SK-N-SH (cell line): ENCODE data around the gene ABCB6. TPM values are rescaled to one million over a fixed set of nuclear protein-coding genes. Genes with fewer than 3 reads are reported as not detected.

Source experiments
- CTCF ChIA-PET: fragments of 300-600, 350-600 bp; formaldehyde crosslinking; extraction: SDS; loops from one replicate; lab custom pipeline; 2021; lab: Yijun Ruan, JAX
- POLR2A ChIA-PET: fragments of 350-600 bp; sonication (Branson Sonifier 250); formaldehyde crosslinking; extraction: SDS; loops from one replicate; lab custom pipeline; 2020; ENCODE audit warnings: antibody characterized with exemption, inconsistent platforms; lab: Yijun Ruan, JAX
- DNase-seq: peaks from one replicate; pipeline ENCODE4 v3.0.0; 2012
- H2AFZ ChIP-seq: fragments of 200-600 bp; sonication (generic); 2 replicates; pipeline ENCODE4 v1.8.1; 2016; ENCODE audit warnings: antibody characterized with exemption, mild to moderate bottlenecking, low read depth
- H3F3A ChIP-seq: fragments of 200-600 bp; sonication (generic); replicated peaks from 2 replicates; pipeline ENCODE3; 2016; ENCODE audit warnings: antibody characterized with exemption, mild to moderate bottlenecking; ENCODE audit not compliant: insufficient read depth
- H3K27ac ChIP-seq, 2 experiments: fragments of 200-500 bp in 1 of 2; fragments of 200-600 bp in 1 of 2; sonication (Bioruptor generic) in 1 of 2; sonication (generic), shearing (Covaris generic) in 1 of 2; 2 replicates each; pipeline versions ENCODE4 v1.5.1 to v1.6.1; 2014 to 2016; ENCODE audit warnings: low read depth in 2 of 2, inconsistent platforms in 1 of 2, low read length in 1 of 2, mild to moderate bottlenecking in 1 of 2, mixed read lengths in 1 of 2
- H3K27me3 ChIP-seq: fragments of 200-600 bp; sonication (generic), shearing (Covaris generic); 2 replicates; pipeline ENCODE4 v1.6.1; 2016; ENCODE audit warnings: mixed run types; ENCODE audit not compliant: insufficient read depth
- H3K36me3 ChIP-seq, 2 experiments: fragments of 200-500 bp in 1 of 2; fragments of 200-600 bp in 1 of 2; sonication (Bioruptor generic) in 1 of 2; sonication (generic) in 1 of 2; replicated peaks in 1 of 2; 2 replicates each; pipeline versions ENCODE3 to v1.5.1; 2014 to 2016; ENCODE audit warnings: low read length in 1 of 2, mild to moderate bottlenecking in 1 of 2; ENCODE audit not compliant: insufficient read depth in 2 of 2, control insufficient read depth in 1 of 2
- H3K4me1 ChIP-seq, 2 experiments: fragments of 200-500 bp in 1 of 2; fragments of 200-600 bp in 1 of 2; sonication (Bioruptor generic) in 1 of 2; sonication (generic), shearing (Covaris generic) in 1 of 2; 2 replicates each; pipeline versions ENCODE4 v1.5.1 to v1.6.1; 2014 to 2016; ENCODE audit warnings: low read depth in 1 of 2, low read length in 1 of 2, mixed run types in 1 of 2; ENCODE audit not compliant: insufficient read depth in 2 of 2, control insufficient read depth in 1 of 2
- H3K4me2 ChIP-seq: fragments of 200-600 bp; sonication (generic), shearing (Covaris generic); 2 replicates; pipeline ENCODE4 v1.6.1; 2017; ENCODE audit warnings: mixed run types
- H3K4me3 ChIP-seq, 2 experiments: fragments of 200-500 bp in 1 of 2; fragments of 200-600 bp in 1 of 2; sonication (Bioruptor generic) in 1 of 2; sonication (generic), shearing (Covaris generic) in 1 of 2; 2 replicates each; pipeline versions ENCODE4 v1.5.1 to v1.8.1; 2014 to 2016; ENCODE audit warnings: low read depth in 2 of 2, inconsistent platforms in 1 of 2, low read length in 1 of 2, mild to moderate bottlenecking in 1 of 2, mixed read lengths in 1 of 2, moderate library complexity in 1 of 2
- H3K79me2 ChIP-seq: fragments of 200-600 bp; sonication (generic); 2 replicates; pipeline ENCODE4 v1.8.1; 2017; ENCODE audit warnings: mild to moderate bottlenecking; ENCODE audit not compliant: insufficient read depth
- H3K9ac ChIP-seq: fragments of 200-600 bp; sonication (generic); 2 replicates; pipeline ENCODE4 v1.6.1; 2017; ENCODE audit warnings: mixed run types
- H3K9me2 ChIP-seq: fragments of 200-600 bp; sonication (generic); 2 replicates; pipeline ENCODE4 v1.6.1; 2017; ENCODE audit warnings: mixed run types
- H3K9me3 ChIP-seq: fragments of 200-600 bp; sonication (generic); 2 replicates; pipeline ENCODE4 v1.6.1; 2017; ENCODE audit warnings: mixed run types, mild to moderate bottlenecking, moderate library complexity
- H4K20me1 ChIP-seq: fragments of 200-600 bp; sonication (generic); 2 replicates; pipeline ENCODE4 v1.6.1; 2017; ENCODE audit warnings: mild to moderate bottlenecking, mixed run types; ENCODE audit not compliant: insufficient read depth
- CHD2 ChIP-seq: fragments of 150-350 bp; IDR thresholded peaks from 2 replicates; pipeline ENCODE4 v1.6.1; 2018; ENCODE audit warnings: low read length; ENCODE audit not compliant: partially characterized antibody
- CTCF ChIP-seq: fragments of 200-600 bp; sonication (generic); IDR thresholded peaks from 2 replicates; pipeline ENCODE4 v1.6.1; 2017; ENCODE audit warnings: antibody characterized with exemption, mild to moderate bottlenecking, moderate library complexity
- EP300 ChIP-seq, 2 experiments: IDR thresholded peaks; 2 replicates each; pipeline versions ENCODE4 v1.4.0 to v1.6.1; 2012; ENCODE audit warnings: borderline replicate concordance in 1 of 2, low read depth in 1 of 2, low read length in 1 of 2
- FOSL2 ChIP-seq: IDR thresholded peaks from 2 replicates; pipeline ENCODE4 v1.4.0; 2012; ENCODE audit warnings: low read depth, mild to moderate bottlenecking, moderate library complexity, borderline replicate concordance
- GATA2 ChIP-seq: sonication (generic); formaldehyde crosslinking; IDR thresholded peaks from 2 replicates; pipeline ENCODE4 v1.5.0; 2020; ENCODE audit warnings: mild to moderate bottlenecking, missing genetic modification reagents
- JUND ChIP-seq: IDR thresholded peaks from 2 replicates; pipeline ENCODE4 v1.4.0; 2012
- MAX ChIP-seq: IDR thresholded peaks from 2 replicates; pipeline ENCODE4 v1.4.0; 2012; ENCODE audit warnings: low read depth
- NFIC ChIP-seq: IDR thresholded peaks from 2 replicates; pipeline ENCODE4 v1.4.0; 2012; ENCODE audit warnings: borderline replicate concordance
- NRF1 ChIP-seq: IDR thresholded peaks from 2 replicates; pipeline ENCODE4 v1.6.1; 2012; ENCODE audit warnings: low read depth, mild to moderate bottlenecking, low read length
- POLR2AphosphoS5 ChIP-seq: IDR thresholded peaks from 2 replicates; pipeline ENCODE4 v1.6.1; 2012; ENCODE audit warnings: low read depth, low read length
- RCOR1 ChIP-seq: fragments of 150-350 bp; IDR thresholded peaks from 2 replicates; pipeline ENCODE4 v1.6.1; 2017; ENCODE audit warnings: antibody characterized with exemption, low read length
- REST ChIP-seq: IDR thresholded peaks from 2 replicates; pipeline ENCODE4 v1.6.1; 2012; ENCODE audit warnings: mild to moderate bottlenecking, low read depth, low read length, moderate library complexity
- SIN3A ChIP-seq: IDR thresholded peaks from 2 replicates; pipeline ENCODE4 v1.6.1; 2012; ENCODE audit warnings: low read depth, mild to moderate bottlenecking, low read length, moderate library complexity, borderline replicate concordance
- TAF1 ChIP-seq: IDR thresholded peaks from 2 replicates; pipeline ENCODE4 v1.6.1; 2012; ENCODE audit warnings: low read depth, mild to moderate bottlenecking, low read length, moderate library complexity, borderline replicate concordance
- TEAD4 ChIP-seq: IDR thresholded peaks from 2 replicates; pipeline ENCODE4 v1.4.0; 2012; ENCODE audit warnings: mild to moderate bottlenecking, borderline replicate concordance; ENCODE audit not compliant: insufficient read depth
- USF2 ChIP-seq: fragments of 150-350 bp; IDR thresholded peaks from 2 replicates; pipeline ENCODE4 v1.6.1; 2017; ENCODE audit warnings: antibody characterized with exemption, low read length, low read depth, borderline replicate concordance
- YY1 ChIP-seq: IDR thresholded peaks from 2 replicates; pipeline ENCODE4 v1.4.0; 2012; ENCODE audit warnings: low read depth, mild to moderate bottlenecking
- ZBTB33 ChIP-seq: IDR thresholded peaks from 2 replicates; pipeline ENCODE4 v1.4.0; 2012; ENCODE audit warnings: low read depth, borderline replicate concordance
- WGBS: methylation state at CpG from one replicate; pipeline ENCODE4 v1.1.6; 2017; ENCODE audit warnings: low lambda C conversion rate; 5-methylcytosine and 5-hydroxymethylcytosine counted together
- polyA plus RNA-seq, 3 experiments: library from polyadenylated mRNA; depleted of rRNA; stranded (reverse); fragments of >200 nt; gene quantifications; 2 replicates each; pipeline ENCODE4 v1.2.3, GENCODE V29; 2012

ABCB6 gene
- polyA plus RNA-seq, 1 of the 3 experiments (the other 2 are of a cell fraction), result 27.4 TPM

- TF ChIP-seq REST (peak; percentile 93), GATA2 (CRISPR knock-in tag) (no peak), CHD2 (peak; percentile 7), JUND (no peak), MAX (0 out of 2 replicates have a peak, but pooled peaks have one; percentile 65), NFIC (0 out of 2 replicates have a peak, but pooled peaks have one; percentile 3), EP300 (IDR thresholded peaks at IDR 0.05; ENCODE audit: borderline replicate concordance in 1 of 2, low read depth in 1 of 2, low read length in 1 of 2) (no peak), SIN3A (no peak), TEAD4 (no peak), TAF1 (0 out of 2 replicates have a peak, but pooled peaks have one; percentile 21)
Observed at GRCh38 chr2:219218217-219218731, 484 bp downstream of the ABCB6 start (continued).

GRCh38 chr2:219216535-219216915, 2.2 kb downstream of the ABCB6 start:
- H3K4me1 ChIP-seq, result peaks cover 5 to 30% of the 10 kb centered on the region in 2 experiments; a peak in 3 of 4 replicates
- 100% methylated on average over 6 of the region's 6 CpGs for WGBS
- H4K20me1 ChIP-seq, result no peaks in the 10 kb centered on the region
- CTCF ChIA-PET, result interaction anchor here (1.1 to 4.7 kb wide), 7 partner anchors 9 to 78 kb away, joined by 3 to 26 read pairs (median 5); partner anchors contain the start of genes NHEJ1 and ZFAND2B
- H3F3A ChIP-seq, result peaks cover 27% of the 10 kb centered on the region
- H3K9me2 ChIP-seq, result no peaks in the 10 kb centered on the region
- no peaks in the 10 kb centered on the region for H3K79me2 ChIP-seq
- no peaks in the 10 kb centered on the region for H3K9me3 ChIP-seq
- TF ChIP-seq GATA2 (CRISPR knock-in tag) (no peak), NRF1 (no peak), RCOR1 (no peak), SIN3A (no peak), USF2 (no peak), YY1 (no peak), NFIC (no peak), POLR2AphosphoS5 (no peak), ZBTB33 (no peak), CTCF (no peak), FOSL2 (no peak), EP300 (IDR thresholded peaks at IDR 0.05; ENCODE audit: borderline replicate concordance in 1 of 2, low read depth in 1 of 2, low read length in 1 of 2) (no peak)
- no peak overlapping the region for H2AFZ ChIP-seq
- no peaks in the 10 kb centered on the region for H3K27me3 ChIP-seq
- H3K4me3 ChIP-seq, result no peak overlapping the region
- POLR2A ChIA-PET, result interaction anchor here (0.5 to 4.0 kb wide), 3 partner anchors 9 to 28 kb away, joined by 3 to 52 read pairs (median 3); partner anchors contain the start of genes GLB1L, STK16 and ZFAND2B
- no peak overlapping the region for H3K4me2 ChIP-seq
- no peak overlapping the region for H3K9ac ChIP-seq
- peaks cover 15 to 51% of the 10 kb centered on the region in 2 experiments for H3K36me3 ChIP-seq
- no peak overlapping the region; a peak in 1 of 4 replicates for H3K27ac ChIP-seq
- DNase-seq, result no peak
